Peyer's patch (tissue), 4 donors: ENCODE measurements around the gene NUP107.

Source experiments
- POLR2A ChIP-seq, 2 donors: fragments of 450-650 bp; IDR thresholded peaks; one replicate each; pipeline ENCODE4 v1.5.1; 2017; ENCODE audit warnings: antibody characterized with exemption in 2 of 2, mild to moderate bottlenecking in 2 of 2, moderate library complexity in 2 of 2
- TF ChIP-seq, protein P1 (sequence below), 6 experiments: fragments of 450-650 bp in 4 of 6; fragments of 200-600 bp in 2 of 6; sonication (generic) in 1 of 6; IDR thresholded peaks; one replicate each; pipeline ENCODE4 v1.5.1; 2017 to 2019; ENCODE audit warnings: antibody characterized with exemption in 6 of 6, mild to moderate bottlenecking in 3 of 6, moderate library complexity in 1 of 6

GRCh38 chr12:68771223-68771925 is 84.6 kb downstream of the NUP107 start:
- TF ChIP-seq, protein P1, sequence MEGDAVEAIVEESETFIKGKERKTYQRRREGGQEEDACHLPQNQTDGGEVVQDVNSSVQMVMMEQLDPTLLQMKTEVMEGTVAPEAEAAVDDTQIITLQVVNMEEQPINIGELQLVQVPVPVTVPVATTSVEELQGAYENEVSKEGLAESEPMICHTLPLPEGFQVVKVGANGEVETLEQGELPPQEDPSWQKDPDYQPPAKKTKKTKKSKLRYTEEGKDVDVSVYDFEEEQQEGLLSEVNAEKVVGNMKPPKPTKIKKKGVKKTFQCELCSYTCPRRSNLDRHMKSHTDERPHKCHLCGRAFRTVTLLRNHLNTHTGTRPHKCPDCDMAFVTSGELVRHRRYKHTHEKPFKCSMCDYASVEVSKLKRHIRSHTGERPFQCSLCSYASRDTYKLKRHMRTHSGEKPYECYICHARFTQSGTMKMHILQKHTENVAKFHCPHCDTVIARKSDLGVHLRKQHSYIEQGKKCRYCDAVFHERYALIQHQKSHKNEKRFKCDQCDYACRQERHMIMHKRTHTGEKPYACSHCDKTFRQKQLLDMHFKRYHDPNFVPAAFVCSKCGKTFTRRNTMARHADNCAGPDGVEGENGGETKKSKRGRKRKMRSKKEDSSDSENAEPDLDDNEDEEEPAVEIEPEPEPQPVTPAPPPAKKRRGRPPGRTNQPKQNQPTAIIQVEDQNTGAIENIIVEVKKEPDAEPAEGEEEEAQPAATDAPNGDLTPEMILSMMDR (IDR thresholded peaks at IDR 0.05) = no peak
- no peak for TF ChIP-seq POLR2A (IDR thresholded peaks at IDR 0.05)
